Prostate gland (tissue), 2 donors: Measurements from ENCODE around the gene CACNA1S.

ENCODE experiments used
- POLR2A ChIP-seq: fragments of 450-650 bp; IDR thresholded peaks from one replicate; pipeline ENCODE4 v1.6.1; 2016; ENCODE audit warnings: antibody characterized with exemption, mild to moderate bottlenecking
- POLR2AphosphoS5 ChIP-seq: sonication (generic); formaldehyde crosslinking; IDR thresholded peaks from one replicate; pipeline ENCODE4 v1.6.1; 2017; ENCODE audit warnings: antibody characterized with exemption
- TF ChIP-seq, protein P1 (sequence below), 4 experiments: fragments of 200-600 bp in 2 of 4; fragments of 450-650 bp in 2 of 4; sonication (generic) in 2 of 4; IDR thresholded peaks; 1 replicate in 3 of 4; 2 replicates in 1 of 4; pipeline ENCODE4 v1.5.1; 2016 to 2019; ENCODE audit warnings: antibody characterized with exemption in 4 of 4, mild to moderate bottlenecking in 2 of 4, moderate library complexity in 2 of 4

DNA sequence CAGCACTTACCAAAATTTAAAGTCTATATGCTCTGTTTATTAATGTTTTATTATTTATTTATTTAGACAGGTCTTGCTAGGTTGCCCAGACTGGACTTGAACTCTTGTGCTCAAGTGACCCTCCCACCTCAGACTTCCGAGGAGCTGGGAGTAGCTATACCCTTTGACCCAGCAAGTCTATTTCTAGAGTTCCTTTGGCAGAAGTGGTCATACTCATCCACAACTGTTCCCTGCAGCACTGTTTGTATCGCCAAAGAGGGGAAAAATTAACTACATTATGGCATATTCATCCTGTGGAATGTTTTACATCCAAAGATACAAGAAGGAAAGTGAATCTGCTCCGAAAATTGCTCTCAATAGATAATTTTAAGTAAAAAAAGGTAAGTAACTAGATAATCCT is 28.5 kb downstream of the CACNA1S start:
- TF ChIP-seq, protein P1, sequence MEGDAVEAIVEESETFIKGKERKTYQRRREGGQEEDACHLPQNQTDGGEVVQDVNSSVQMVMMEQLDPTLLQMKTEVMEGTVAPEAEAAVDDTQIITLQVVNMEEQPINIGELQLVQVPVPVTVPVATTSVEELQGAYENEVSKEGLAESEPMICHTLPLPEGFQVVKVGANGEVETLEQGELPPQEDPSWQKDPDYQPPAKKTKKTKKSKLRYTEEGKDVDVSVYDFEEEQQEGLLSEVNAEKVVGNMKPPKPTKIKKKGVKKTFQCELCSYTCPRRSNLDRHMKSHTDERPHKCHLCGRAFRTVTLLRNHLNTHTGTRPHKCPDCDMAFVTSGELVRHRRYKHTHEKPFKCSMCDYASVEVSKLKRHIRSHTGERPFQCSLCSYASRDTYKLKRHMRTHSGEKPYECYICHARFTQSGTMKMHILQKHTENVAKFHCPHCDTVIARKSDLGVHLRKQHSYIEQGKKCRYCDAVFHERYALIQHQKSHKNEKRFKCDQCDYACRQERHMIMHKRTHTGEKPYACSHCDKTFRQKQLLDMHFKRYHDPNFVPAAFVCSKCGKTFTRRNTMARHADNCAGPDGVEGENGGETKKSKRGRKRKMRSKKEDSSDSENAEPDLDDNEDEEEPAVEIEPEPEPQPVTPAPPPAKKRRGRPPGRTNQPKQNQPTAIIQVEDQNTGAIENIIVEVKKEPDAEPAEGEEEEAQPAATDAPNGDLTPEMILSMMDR (IDR thresholded peaks at IDR 0.05), result no peak
- TF ChIP-seq POLR2A, result no peak
- TF ChIP-seq POLR2AphosphoS5, result no peak
